IPS DF 4.7 (cell line): ENCODE data around the gene MTO1.
"Not testable (repeated sequence)": the region's sequence is repeated elsewhere in the genome, so short reads cannot be mapped to it uniquely, and the experiment has no call there.

ENCODE experiments used
- DNase-seq: peaks from one replicate; pipeline ENCODE4 v3.0.0-alpha.2; 2013; ENCODE audit warnings: low spot score; ENCODE audit errors: extremely low read depth

Gene MTO1, protein sequence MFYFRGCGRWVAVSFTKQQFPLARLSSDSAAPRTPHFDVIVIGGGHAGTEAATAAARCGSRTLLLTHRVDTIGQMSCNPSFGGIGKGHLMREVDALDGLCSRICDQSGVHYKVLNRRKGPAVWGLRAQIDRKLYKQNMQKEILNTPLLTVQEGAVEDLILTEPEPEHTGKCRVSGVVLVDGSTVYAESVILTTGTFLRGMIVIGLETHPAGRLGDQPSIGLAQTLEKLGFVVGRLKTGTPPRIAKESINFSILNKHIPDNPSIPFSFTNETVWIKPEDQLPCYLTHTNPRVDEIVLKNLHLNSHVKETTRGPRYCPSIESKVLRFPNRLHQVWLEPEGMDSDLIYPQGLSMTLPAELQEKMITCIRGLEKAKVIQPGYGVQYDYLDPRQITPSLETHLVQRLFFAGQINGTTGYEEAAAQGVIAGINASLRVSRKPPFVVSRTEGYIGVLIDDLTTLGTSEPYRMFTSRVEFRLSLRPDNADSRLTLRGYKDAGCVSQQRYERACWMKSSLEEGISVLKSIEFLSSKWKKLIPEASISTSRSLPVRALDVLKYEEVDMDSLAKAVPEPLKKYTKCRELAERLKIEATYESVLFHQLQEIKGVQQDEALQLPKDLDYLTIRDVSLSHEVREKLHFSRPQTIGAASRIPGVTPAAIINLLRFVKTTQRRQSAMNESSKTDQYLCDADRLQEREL

DNA sequence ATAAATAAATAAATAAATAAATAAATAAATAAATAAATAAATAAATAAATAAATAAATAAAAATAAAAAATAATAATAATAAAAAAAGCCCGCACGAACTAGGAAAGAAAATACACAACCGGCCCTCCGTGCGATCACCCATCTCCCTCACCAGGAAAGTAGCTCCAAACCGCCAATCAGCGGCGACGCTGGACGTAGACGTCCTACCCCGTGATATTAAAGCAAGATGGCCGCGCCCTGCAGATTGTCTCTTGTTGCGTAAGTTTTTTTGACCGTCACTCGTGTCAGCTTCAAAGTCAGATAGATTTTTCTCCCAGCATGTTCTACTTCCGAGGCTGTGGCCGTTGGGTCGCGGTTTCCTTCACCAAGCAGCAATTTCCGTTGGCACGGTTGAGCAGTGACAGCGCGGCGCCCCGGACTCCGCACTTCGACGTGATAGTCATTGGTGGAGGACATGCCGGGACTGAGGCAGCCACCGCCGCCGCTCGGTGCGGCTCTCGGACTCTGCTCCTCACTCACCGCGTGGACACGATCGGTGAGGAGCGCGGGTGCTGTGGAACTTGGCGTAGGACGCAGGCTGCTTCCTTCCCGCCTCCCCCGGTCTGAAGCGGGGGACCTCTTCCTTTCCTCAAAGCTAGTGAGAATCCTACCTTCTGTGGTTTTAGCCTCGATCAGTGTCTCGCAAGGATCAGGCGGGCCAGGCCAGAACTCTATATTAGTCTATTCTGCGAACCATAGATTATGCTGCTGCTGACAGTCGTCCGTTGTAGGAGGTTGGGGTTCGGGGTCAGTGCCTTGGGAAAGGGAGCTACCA, at the start of gene MTO1:
MTO1 (plus strand) TSS at position 201 of the 814 bp plus-strand sequence; CDS start at position 319, 118 bp downstream.
- DNase-seq = no peak

DNA sequence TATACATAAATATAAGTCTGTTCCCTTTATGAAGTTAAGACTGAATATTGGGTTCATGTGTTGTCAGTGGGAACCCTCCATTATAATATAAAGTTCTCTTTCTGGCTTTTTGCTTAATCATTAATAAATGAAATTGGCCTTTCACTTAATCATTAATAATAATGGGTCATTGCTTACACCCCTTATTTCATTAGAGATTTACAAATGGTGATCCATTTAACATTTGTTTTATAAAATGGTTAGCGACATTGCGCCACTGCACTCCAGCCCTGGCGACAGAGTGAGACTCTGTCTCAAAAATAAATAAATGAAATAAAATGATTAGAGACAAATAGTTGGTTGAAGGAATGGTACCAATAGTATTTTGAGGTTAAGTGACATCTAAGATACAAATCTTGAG, 48.4 kb upstream of the MTO1 start:
- DNase-seq = no peak

DNA sequence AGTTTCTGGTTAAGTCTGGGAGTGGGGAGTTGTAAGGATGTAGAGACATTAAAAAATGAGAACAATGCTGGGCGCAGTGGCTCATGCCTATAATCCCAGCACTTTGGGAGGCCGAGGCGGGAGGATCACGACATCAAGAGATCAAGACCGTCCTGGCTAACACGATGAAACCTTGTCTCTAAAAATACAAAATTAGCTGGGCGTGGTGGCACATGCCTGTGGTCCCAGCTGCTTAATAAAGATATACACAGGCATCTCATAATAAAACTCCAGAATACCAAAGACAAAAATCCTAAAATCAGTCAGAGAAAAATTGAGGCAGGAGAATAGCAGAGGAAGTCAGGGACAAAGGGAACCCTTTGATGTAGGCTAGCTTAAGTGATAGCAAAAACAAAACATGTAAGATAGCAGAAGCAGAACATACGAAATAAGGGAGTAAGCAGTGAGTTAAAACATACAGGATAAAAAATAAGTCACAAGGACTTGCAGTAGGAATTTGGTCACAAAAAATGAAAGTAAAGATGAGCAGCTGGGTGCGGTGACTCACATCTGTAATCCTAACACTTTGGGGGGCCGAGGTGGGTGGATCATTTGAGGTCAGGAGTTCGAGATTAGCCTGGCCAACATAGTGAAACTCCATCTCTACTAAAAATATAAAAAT, 43.3 kb upstream of the MTO1 start:
- DNase-seq = no peak

DNA sequence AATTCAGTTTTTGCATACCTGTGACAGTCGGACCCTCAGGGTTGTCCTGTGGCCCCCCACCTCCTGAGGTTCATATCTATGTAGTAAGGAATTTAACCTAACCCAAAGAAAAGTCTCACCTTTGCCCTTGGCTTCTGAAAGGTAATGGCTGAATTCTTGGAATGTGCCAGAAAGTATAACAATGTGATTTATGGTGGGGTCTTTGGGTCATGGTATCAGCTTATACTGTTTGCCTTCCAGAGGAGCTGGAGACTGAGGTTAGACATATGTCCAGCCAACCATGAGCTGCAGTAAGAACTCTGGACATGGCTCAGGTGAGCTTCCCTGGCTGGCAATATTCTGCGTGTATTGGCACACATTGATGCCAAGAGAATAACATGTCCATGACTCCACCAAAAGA, 40.0 kb upstream of the MTO1 start:
- DNase-seq = no peak

DNA sequence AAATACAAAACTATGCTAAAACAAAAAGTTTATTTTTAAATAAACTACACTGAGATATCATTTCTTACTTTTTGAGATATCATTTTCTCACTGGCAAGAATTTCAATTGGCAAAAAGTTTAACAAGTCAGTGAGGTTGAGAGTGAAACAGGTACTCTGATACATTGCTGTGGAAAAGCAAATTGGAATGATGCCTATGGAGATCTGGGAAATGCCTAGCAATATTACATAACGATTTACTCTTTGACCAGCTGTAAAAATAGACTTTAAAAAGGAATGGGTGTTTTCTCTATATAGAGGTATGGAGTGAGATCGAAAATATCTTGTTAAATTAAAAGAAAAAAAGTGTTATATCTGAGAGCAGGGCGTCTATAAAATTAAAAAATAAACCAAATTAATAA, 26.3 kb upstream of the MTO1 start:
- DNase-seq = no peak

DNA sequence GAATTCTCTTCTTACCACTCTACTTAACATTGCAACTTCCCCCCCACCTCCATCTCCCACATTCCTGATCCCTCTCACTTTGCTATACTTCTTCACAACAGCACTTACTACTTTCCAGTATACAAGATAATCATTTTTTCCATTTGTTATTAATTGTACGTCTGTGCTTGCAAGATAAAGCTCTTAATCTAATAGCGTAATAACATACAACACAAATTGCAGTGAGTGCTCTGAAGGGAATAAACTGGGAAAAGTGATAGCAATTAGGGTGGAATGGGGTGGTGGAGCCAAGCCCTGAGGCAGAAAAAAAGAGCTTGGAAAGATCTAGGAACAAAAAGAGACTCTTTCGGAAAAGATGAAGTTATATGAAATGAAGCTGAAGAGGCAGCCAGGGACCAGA, 18.0 kb upstream of the MTO1 start:
- DNase-seq = no peak

DNA sequence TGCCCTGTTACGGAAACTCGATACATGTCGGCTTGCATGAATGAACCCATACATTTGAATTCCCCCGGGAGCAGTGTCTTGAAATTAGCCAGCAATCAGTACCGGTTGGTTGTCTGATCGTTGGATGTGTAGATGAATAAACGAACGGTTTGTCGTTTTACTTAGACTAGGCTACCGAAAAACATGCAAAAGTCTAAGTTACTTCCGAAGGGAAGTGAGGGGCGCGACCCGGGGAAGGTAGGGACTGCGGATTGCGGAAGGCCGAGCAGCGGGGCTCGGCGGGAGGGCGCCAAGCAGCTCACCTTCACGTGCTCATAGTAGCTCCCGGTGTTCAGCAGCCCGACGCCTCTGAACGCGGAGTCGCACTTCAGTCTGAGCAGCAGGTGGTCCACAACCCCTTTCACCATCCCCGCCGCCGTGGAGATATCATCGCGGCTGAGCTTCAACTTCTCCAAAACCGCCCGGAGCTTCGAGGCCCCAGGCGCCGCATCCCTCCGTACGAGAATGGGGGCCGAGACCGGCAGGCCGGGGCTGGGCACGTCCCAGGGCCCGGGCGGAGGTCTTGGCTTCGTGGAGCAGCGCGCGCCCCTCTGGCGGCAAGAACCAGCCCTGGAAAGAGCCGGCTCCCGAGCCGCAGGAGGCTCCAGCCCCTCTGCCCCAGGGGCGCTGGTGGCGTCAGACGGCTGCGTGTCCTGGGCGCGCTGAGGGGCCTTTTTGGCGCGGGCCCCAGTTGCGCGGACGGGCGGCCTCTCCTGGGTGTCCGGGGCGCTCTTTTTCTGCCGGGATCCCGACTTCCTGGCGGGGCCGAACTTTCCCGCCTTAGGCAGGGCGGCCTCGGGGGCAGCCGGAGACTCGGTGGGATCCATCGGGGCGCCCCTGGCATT, 10.1 kb upstream of the MTO1 start:
- DNase-seq = no peak

DNA sequence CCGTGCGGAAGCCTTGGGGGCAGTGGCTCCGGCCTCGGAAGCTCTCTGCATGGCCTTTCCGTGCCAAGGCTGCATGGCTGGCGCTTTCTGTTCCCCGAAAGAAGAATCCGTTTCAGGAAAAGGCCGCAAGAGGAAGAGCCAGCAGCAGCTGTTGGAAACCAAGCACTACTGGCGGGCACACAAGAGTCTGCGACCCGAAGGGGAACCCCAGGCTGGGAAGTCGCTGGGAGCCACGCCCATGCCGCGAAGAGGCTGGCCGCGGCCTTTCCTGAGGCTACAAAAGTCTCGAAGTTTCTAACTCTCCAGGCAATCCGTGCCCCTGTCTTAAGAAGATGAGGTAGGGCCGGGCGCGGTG, 9.5 kb upstream of the MTO1 start, which contains the start of gene CGAS:
CGAS (minus strand) TSS at position 191 of the 355 bp plus-strand sequence; CDS start at position 75, 116 bp downstream.
- DNase-seq = no peak

DNA sequence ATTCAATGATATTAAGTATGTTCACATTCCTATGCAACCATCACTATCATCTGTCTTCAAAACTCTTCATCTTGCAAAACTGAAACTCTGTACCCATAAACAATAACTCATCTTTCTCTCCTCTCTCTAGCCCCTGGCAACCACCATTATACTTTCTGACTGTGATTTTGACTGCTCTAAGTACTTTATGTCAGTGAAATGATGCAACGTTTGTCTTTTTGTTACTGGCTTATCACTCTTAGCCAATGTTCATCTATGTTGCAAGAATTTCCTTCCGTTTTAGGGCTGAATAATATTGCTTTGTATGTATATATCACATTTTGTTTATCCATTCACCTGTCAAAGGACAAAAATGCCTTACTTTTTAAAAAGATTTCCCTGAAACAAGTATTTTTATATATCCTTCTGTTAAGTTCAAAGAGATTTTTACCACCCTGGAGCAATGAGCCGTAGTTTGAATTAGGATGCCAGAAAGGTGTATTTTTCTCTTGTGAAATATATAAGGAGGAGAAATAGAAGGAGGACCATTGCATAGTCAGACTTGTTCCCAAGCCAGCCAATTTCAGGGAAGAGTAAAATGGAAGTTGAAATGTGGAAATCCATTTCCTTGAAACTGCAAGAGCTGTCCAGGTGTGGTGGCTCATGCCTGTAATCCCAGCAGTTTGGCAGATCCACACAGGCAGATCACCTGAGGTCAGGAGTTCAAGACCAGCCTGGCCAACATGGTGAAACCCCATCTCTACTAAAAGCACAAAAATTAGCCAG, 5.5 kb upstream of the MTO1 start:
- DNase-seq = no peak

DNA sequence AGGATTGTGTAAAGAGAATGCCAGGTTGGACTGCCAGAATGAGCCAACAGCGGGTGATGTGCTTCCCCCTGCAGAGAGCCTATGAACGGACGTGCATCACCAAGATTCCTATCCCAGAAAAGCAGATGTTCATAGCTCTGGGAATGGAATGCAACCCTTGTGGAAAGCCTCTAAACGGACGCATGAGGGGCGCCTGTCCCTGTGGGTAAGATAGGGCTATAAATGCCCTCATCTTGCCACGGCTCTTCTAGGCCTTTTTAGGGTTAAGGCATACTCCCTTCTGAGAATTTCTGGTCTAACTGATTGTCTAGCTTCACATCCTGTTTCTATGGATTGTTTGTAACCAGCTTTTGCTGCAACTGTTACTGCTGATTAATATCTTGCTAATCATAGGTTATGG, 2.1 kb upstream of the MTO1 start:
- not testable (repeated sequence) for DNase-seq

DNA sequence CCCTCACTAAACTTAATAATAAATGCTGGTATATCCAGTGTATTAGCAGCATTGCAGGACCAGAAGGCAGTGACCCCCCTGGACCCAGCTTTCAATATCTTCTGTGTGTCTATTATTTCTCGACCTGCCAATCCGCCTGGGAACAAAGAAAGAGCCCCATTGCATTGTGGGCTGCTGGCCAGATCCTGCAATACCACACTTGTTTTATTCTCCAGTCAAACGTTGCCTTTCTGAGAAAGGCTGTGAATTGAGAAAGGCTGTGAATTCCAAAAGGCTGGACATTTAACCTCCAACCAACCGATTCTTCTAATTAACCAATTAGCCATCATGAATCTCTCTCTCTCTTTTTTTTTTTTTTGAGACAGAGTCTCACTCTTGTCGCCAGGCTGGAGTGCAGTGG, 1.5 kb upstream of the MTO1 start:
- no peak for DNase-seq

DNA sequence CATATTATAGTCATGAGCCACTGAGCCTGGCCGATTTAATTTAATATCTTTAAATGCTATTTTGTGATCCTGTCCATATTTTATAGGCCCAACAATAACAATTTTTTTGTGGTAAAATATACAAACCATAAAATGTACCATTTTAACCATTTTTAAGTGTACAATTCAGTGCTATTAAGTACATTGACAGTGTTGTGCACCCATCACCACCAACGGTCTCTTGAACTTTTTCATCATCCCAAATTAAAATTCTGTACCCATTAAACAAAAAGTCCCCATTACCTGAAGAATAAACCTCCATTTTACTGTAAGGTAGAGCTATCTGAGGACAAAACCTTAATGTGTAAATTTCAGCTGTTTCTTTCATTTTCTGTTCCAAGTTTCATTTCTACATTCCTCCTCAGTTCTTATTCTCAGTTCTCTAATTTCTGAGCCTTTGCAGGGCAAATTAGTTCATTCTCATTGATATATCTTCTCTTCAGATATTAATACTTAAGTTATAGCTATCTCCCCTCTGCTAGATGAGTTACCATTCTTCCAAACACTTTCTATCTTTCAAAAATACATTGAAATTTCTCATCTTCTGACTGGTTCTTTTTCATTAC, 10.3 kb downstream of the MTO1 start:
- DNase-seq = no peak

DNA sequence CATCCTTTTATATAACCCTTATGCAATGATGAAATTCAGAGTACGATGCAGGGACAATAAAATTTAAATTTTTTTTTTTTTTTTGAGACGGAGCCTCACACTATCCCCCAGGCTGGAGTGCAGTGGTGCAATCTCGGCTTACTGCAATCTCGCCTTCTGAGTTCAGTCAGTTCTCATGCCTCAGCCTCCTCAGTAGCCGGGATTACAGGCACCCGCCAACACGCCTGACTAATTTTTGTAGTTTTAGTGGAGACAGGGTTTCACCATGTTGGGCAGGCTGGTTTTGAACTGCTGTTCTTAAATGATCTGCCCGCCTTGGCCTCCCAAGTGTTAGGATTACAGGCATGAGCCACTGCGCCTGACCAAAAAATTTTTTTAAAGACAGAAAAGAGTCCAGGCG, 15.2 kb downstream of the MTO1 start:
- no peak for DNase-seq

DNA sequence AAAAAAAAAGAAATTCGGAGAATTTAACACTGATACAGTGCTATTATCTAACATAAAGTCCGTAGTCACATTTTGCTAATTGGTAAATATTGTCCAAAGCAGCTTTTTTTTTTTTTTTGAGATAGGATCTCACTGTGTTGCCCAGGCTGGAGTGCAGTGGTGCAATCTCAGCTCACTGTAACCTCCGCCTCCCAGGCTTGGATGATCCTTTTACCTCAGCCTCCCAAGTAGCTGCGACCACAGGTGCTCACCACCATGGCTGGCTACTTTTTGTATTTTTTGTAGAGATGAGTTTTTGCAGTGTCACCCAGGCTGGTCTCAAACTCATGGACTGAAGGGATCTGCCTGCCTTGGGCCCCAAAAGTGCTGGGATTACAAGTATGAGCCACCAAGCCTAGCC, 15.9 kb downstream of the MTO1 start:
- no peak for DNase-seq

DNA sequence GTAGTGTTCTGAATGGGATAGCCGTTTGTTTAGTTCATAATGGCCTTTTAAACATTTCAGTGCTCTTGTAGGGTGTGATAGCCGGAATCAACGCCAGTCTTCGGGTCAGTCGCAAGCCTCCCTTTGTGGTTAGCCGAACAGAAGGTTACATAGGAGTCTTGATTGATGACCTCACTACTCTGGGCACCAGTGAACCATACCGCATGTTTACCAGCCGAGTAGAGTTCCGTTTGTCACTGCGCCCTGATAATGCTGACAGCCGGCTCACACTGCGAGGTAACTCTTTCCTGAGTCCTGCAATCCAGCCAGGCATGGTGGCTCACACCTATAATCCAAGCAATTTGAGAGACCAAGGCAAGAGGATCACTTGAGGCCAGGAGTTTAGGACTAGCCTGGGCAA, 20.4 kb downstream of the MTO1 start:
- no peak for DNase-seq

DNA sequence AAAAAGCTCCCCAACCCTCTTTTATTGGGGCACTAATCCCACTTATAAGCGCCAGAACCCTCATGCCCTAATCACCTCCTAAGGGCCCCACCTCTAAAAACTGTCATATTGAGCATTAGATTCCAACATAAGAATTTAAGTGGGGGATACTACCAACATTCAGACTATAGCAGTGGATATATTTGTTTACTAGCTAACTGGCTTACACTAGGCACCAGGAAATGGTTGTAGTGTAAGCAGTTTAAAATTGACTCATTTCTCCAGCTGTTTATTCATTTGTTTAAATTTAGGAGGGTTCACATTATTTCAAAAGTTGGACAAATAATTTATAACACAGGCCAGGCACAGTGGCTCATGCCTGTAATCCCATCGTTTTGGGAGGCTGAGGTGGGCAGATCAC, 22.9 kb downstream of the MTO1 start:
- DNase-seq = no peak

DNA sequence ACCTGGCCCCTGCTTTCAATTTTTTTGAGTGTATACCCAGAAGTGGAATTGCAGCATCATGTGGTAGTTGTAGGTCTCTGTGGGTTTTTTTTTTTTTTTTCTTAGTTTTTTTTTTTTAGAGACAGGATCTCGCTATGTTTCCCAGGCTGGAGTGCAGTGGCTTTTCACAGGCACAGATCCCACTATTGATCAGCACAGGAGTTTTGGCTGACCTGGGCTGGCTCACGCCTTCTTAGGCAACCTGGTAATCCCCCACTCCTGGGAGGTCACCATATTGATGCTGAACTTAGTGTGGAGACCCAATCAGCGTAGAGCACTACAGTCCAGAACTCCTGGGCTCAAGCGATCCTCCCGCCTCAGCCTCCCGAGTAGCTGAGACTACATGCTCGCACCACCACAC, 25.9 kb downstream of the MTO1 start:
- DNase-seq = no peak

DNA sequence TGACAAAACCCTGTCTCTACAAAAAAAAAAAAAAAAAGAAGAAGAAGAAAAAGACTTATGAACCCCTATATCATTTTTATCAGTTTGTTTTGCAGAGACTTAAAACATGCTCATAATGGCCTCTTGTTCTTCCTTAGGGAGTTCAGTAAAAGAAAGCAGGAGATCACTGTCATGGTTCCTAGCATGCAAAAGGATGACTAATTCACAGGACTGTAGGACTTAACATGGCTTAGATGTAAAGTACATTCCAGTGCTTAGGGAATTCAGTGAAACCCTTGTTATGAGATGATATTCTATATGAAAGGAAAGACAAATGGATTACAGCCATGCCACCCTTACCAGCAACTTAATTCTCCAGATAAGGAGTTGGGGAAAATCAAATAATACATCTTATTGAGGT, 29.8 kb downstream of the MTO1 start:
- no peak for DNase-seq

DNA sequence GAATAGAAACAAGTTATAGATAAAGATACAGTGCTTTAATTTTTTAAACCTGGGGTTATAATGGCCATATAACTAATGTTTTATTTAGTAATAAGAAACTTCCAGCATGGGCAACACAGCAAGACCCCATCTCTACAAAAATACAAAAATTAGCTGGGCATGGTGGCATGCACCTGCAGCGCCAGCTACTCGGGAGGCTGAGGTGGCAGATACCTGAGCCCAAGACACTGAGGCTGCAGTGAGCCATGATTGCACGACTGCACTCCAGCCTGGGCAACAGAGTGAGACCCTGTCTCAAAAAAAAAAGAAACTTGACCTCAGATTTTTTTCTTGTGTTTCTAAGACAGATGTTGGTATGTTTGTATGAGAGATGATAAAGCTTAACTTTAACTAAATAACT, 36.4 kb downstream of the MTO1 start:
- DNase-seq = no peak
